Gastrocnemius medialis (tissue), 4 donors: ENCODE results near the gene LYPD1. TPM values are rescaled to one million over a fixed set of nuclear protein-coding genes. Genes with fewer than 3 reads are reported as not detected.
"Not testable (repeated sequence)": the region's sequence is repeated elsewhere in the genome, so short reads cannot be mapped to it uniquely, and the experiment has no call there.

Source experiments
- ATAC-seq, 2 donors: fragments of 150-250 bp; one replicate each; pipeline ENCODE4 v1.9.1; 2016
- DNase-seq, 2 donors: peaks; one replicate each; pipeline ENCODE4 v3.0.0-alpha.2; 2019
- H3K27ac ChIP-seq, 4 donors: fragments of 200-600 bp; sonication (generic); 1 replicate in 1 of 4; 2 replicates in 3 of 4; pipeline ENCODE4 v1.5.1; 2016 to 2018; ENCODE audit warnings: mild to moderate bottlenecking in 2 of 4, moderate library complexity in 1 of 4
- H3K27me3 ChIP-seq, 3 donors: fragments of 200-600 bp; sonication (generic) in 2 of 3; 1 replicate in 1 of 3; 2 replicates in 2 of 3; pipeline versions ENCODE4 v1.5.1 to v1.6.0; 2016 to 2019; ENCODE audit warnings: mild to moderate bottlenecking in 1 of 3, moderate library complexity in 1 of 3
- H3K36me3 ChIP-seq, 2 donors: fragments of 200-600 bp; sonication (generic) in 1 of 2; one replicate each; pipeline ENCODE4 v1.5.1; 2017 to 2018
- H3K4me1 ChIP-seq, 2 donors: fragments of 200-600 bp; sonication (generic) in 1 of 2; one replicate each; pipeline ENCODE4 v1.5.1; 2016 to 2017; ENCODE audit warnings: mild to moderate bottlenecking in 2 of 2
- H3K4me3 ChIP-seq, 4 donors: fragments of 200-600 bp; sonication (generic) in 3 of 4; 1 replicate in 1 of 4; 2 replicates in 3 of 4; pipeline ENCODE4 v1.5.1; 2016 to 2019; ENCODE audit warnings: mild to moderate bottlenecking in 2 of 4
- H3K9me3 ChIP-seq, 3 donors: fragments of 200-600 bp; sonication (generic) in 2 of 3; 1 replicate in 1 of 3; 2 replicates in 2 of 3; pipeline ENCODE4 v1.5.1; 2016 to 2019
- CTCF ChIP-seq, 5 experiments: fragments of 450-650 bp in 3 of 5; fragments of 200-600 bp in 2 of 5; sonication (generic) in 2 of 5; IDR thresholded peaks in 4 of 5; conservative IDR thresholded peaks in 1 of 5; 1 replicate in 4 of 5; 2 replicates in 1 of 5; pipeline ENCODE4 v1.5.1; 2016 to 2019; ENCODE audit warnings: antibody characterized with exemption in 5 of 5, mild to moderate bottlenecking in 3 of 5, moderate library complexity in 3 of 5
- POLR2A ChIP-seq, 2 donors: fragments of 450-650 bp; IDR thresholded peaks; one replicate each; pipeline ENCODE4 v1.6.1; 2017; ENCODE audit warnings: antibody characterized with exemption in 2 of 2, mild to moderate bottlenecking in 2 of 2, moderate library complexity in 2 of 2
- in situ Hi-C, 4 donors: fragments of 200-750 bp; cut with MboI; loops; one replicate each; pipeline versions ENCODE4 v1.15.0 to v1.8.0; 2017; ENCODE audit warnings: low sequenced_read_pairs in 4 of 4
- intact Hi-C: fragments of 100-400 bp; cut with DNase I; formaldehyde crosslinking; loops from one replicate; pipeline ENCODE4 v1.15.1; 2023; ENCODE audit warnings: low total_unique reads
- total RNA-seq, 4 donors: library from RNA; depleted of rRNA; stranded (reverse); fragments of >200 nt; gene quantifications; one replicate each; pipeline versions ENCODE4 v1.1.0 to v1.2.3, GENCODE V29; 2016

The LYPD1 gene
- total RNA-seq, 4 donors from 2014 or later = 0.24 to 0.34 TPM; not detected in 2

GRCh38 chr2:132703396-132703795 lies 33.4 kb upstream of the LYPD1 start:
- no peak overlapping the region for H3K4me3 ChIP-seq
- no peaks in the 10 kb centered on the region for H3K4me1 ChIP-seq
- no peak for ATAC-seq
- no peak for DNase-seq
- in situ Hi-C loops (no loop called here), intact Hi-C loops (no loop called here)
- H3K27ac ChIP-seq = no peak overlapping the region
- H3K27me3 ChIP-seq = no peaks in the 10 kb centered on the region
- H3K9me3 ChIP-seq = no peaks in the 10 kb centered on the region
- TF ChIP-seq CTCF (IDR thresholded peaks at IDR 0.05 in 4 of 5, conservative IDR thresholded peaks at IDR 0.05 in 1 of 5) (no peak), POLR2A (IDR thresholded peaks at IDR 0.05) (no peak)
- no peaks in the 10 kb centered on the region for H3K36me3 ChIP-seq

GRCh38 chr2:132701810-132702209 lies 31.8 kb upstream of the LYPD1 start:
- ATAC-seq = no peak
- TF ChIP-seq CTCF (IDR thresholded peaks at IDR 0.05 in 4 of 5, conservative IDR thresholded peaks at IDR 0.05 in 1 of 5) (no peak), POLR2A (IDR thresholded peaks at IDR 0.05) (no peak)
- in situ Hi-C loops = no loop called here
- intact Hi-C loops = no loop called here
- Histone ChIP-seq H3K27me3 (no peaks in the 10 kb centered on the region), H3K4me3 (no peak overlapping the region), H3K4me1 (no peaks in the 10 kb centered on the region), H3K36me3 (no peaks in the 10 kb centered on the region), H3K9me3 (no peaks in the 10 kb centered on the region), H3K27ac (no peak overlapping the region)
- DNase-seq = no peak

GRCh38 chr2:132699802-132700201 lies 29.8 kb upstream of the LYPD1 start:
- intact Hi-C loops, in situ Hi-C loops, H3K27ac ChIP-seq, ATAC-seq, DNase-seq, H3K27me3 ChIP-seq, H3K4me1 ChIP-seq, H3K4me3 ChIP-seq, H3K36me3 ChIP-seq, H3K9me3 ChIP-seq: not testable (repeated sequence)

GRCh38 chr2:132698347-132698746 lies 28.3 kb upstream of the LYPD1 start:
- in situ Hi-C loops = not testable (repeated sequence)

GRCh38 chr2:132697556-132698205 lies 27.7 kb upstream of the LYPD1 start:
- in situ Hi-C loops = no loop called here
- DNase-seq (no peak), ATAC-seq (no peak)
- Histone ChIP-seq H3K4me3 (no peak overlapping the region), H3K9me3 (no peaks in the 10 kb centered on the region), H3K36me3 (no peaks in the 10 kb centered on the region), H3K4me1 (no peaks in the 10 kb centered on the region), H3K27ac (no peak overlapping the region), H3K27me3 (no peaks in the 10 kb centered on the region)
- intact Hi-C loops = no loop called here
- no peak for TF ChIP-seq CTCF (IDR thresholded peaks at IDR 0.05 in 4 of 5, conservative IDR thresholded peaks at IDR 0.05 in 1 of 5)
- no peak for TF ChIP-seq POLR2A (IDR thresholded peaks at IDR 0.05)

More at GRCh38 chr2:132698347-132698746, 28.3 kb upstream of the LYPD1 start:
- H3K4me1 ChIP-seq, H3K9me3 ChIP-seq, H3K36me3 ChIP-seq, intact Hi-C loops, H3K27ac ChIP-seq, ATAC-seq, H3K4me3 ChIP-seq, H3K27me3 ChIP-seq, DNase-seq: not testable (repeated sequence)

GRCh38 chr2:132692816-132693215 lies 22.8 kb upstream of the LYPD1 start:
- Histone ChIP-seq H3K4me1 (no peaks in the 10 kb centered on the region), H3K4me3 (no peak overlapping the region), H3K27ac (no peak overlapping the region), H3K36me3 (no peaks in the 10 kb centered on the region), H3K27me3 (no peaks in the 10 kb centered on the region), H3K9me3 (no peaks in the 10 kb centered on the region)
- ATAC-seq = no peak
- TF ChIP-seq POLR2A (IDR thresholded peaks at IDR 0.05) = no peak
- no peak for TF ChIP-seq CTCF (IDR thresholded peaks at IDR 0.05 in 4 of 5, conservative IDR thresholded peaks at IDR 0.05 in 1 of 5)
- intact Hi-C loops (no loop called here), in situ Hi-C loops (no loop called here)
- DNase-seq = no peak
